Natural killer cell (primary cell): ENCODE measurements around the gene FARS2. TPM values are rescaled to one million over a fixed set of nuclear protein-coding genes. Genes with fewer than 3 reads are reported as not detected.

ENCODE experiments used
- ATAC-seq, 3 donors: fragments of 150-1000 bp in 2 of 3; fragments of 200-7000 bp in 1 of 3; cut with Tn5 transposase; 1 replicate in 1 of 3; 2 replicates in 2 of 3; pipeline ENCODE4 v1.10.0; 2021; ENCODE audit warnings: mild to moderate bottlenecking in 2 of 3, moderate library complexity in 2 of 3
- DNase-seq, 2 donors: peaks; one replicate each; pipeline versions ENCODE4 v3.0.0 to v3.0.0-alpha.2; 2013 to 2021; ENCODE audit warnings: mixed read lengths in 1 of 2
- H3K27ac ChIP-seq: one replicate; pipeline ENCODE4 v1.5.1; 2013; ENCODE audit warnings: mild to moderate bottlenecking, low read length
- H3K27me3 ChIP-seq: one replicate; pipeline ENCODE4 v1.6.1; 2013; ENCODE audit warnings: low read length; ENCODE audit not compliant: control insufficient read depth, insufficient read depth
- H3K36me3 ChIP-seq: one replicate; pipeline ENCODE4 v1.6.1; 2013; ENCODE audit warnings: low read length; ENCODE audit not compliant: control insufficient read depth, insufficient read depth
- H3K4me1 ChIP-seq: one replicate; pipeline ENCODE4 v1.6.1; 2013; ENCODE audit warnings: low read length; ENCODE audit not compliant: control insufficient read depth, insufficient read depth
- H3K4me3 ChIP-seq: one replicate; pipeline ENCODE4 v1.5.1; 2013; ENCODE audit warnings: low read length
- H3K9me3 ChIP-seq: one replicate; pipeline ENCODE4 v1.6.1; 2013; ENCODE audit warnings: low read length; ENCODE audit not compliant: control insufficient read depth, insufficient read depth
- H3K27ac Mint-ChIP-seq, 2 donors: one replicate each; pipeline ENCODE4 v1.8.0; 2022; ENCODE audit warnings: mild to moderate bottlenecking in 2 of 2, mixed read lengths in 2 of 2, moderate library complexity in 1 of 2
- H3K27me3 Mint-ChIP-seq, 2 donors: one replicate each; pipeline ENCODE4 v1.8.0; 2022; ENCODE audit warnings: low read depth in 2 of 2, mixed read lengths in 2 of 2
- H3K36me3 Mint-ChIP-seq: one replicate; pipeline ENCODE4 v1.8.0; 2022; ENCODE audit warnings: mixed read lengths
- H3K4me1 Mint-ChIP-seq, 2 donors: one replicate each; pipeline ENCODE4 v1.8.0; 2022; ENCODE audit warnings: mixed read lengths in 2 of 2
- H3K4me3 Mint-ChIP-seq: one replicate; pipeline ENCODE4 v1.8.0; 2022; ENCODE audit warnings: mild to moderate bottlenecking, moderate library complexity, mixed read lengths
- H3K9me3 Mint-ChIP-seq, 2 donors: one replicate each; pipeline ENCODE4 v1.8.0; 2022; ENCODE audit warnings: mixed read lengths in 2 of 2
- WGBS: methylation state at CpG from one replicate; pipeline ENCODE4 v1.1.7; 2013; ENCODE audit warnings: missing lambda C conversion rate; ENCODE audit not compliant: insufficient coverage; 5-methylcytosine and 5-hydroxymethylcytosine counted together
- intact Hi-C: fragments of 100-400 bp; cut with micrococcal nuclease; formaldehyde crosslinking; loops from one replicate; pipeline ENCODE4 v1.14.2; 2022
- total RNA-seq, 4 donors: library from RNA; stranded (reverse); fragments of 120-200 nt in 1 of 4; gene quantifications; one replicate each; pipeline versions ENCODE4 v1.2.3 to v1.2.4, GENCODE V29; 2013 to 2022
- TF ChIP-seq, protein P1 (sequence below): fragments of 200-600 bp; IDR thresholded peaks from one replicate; pipeline ENCODE4 v1.8.0; 2022; ENCODE audit warnings: antibody characterized with exemption

Gene FARS2
- total RNA-seq, 3 donors from 2014 or later (not counting 1 experiment from before 2014, with no cell fraction given) = 15.3 to 24.8 (median 22.7) TPM

DNA sequence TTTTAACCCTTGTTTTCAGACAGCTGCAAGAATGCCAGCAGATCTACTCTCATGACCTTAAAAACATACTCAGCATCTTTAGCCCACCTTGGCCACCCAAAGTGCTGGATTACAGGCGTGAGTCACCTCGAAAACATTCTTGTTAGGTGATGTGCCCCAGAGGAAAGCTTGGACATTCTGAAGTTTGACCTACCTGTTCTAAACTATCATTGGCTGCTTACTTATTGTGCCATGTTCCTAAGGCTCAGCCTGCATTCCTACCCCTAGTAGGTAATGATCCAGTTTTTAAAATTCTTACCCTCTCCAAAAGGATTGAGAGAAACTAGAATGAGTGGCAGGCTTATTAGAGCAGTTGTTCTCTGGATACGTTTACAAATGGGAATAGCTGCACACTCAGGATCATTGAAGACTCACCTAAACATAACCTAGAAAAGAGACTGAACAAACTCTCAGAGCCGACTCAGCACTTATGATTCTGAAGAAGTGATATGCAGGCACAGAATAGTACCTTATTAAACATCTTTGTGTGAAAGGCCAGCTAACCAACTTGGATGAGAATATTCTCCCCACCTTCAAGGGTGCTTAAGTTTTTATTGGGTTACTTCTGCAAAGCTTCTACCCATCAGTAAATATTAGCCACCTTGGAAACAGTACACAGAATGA is 383.3 kb downstream of the FARS2 start:
- no peaks in the 10 kb centered on the region for H3K27me3 Mint-ChIP-seq
- WGBS = 94% methylated on average over 4 of the region's 4 CpGs
- no peaks in the 10 kb centered on the region for H3K4me1 ChIP-seq
- DNase-seq (no peak), ATAC-seq (no peak)
- H3K36me3 Mint-ChIP-seq = no peaks in the 10 kb centered on the region
- H3K27ac Mint-ChIP-seq = no peak overlapping the region
- no peak overlapping the region for H3K27ac ChIP-seq
- TF ChIP-seq, protein P1, sequence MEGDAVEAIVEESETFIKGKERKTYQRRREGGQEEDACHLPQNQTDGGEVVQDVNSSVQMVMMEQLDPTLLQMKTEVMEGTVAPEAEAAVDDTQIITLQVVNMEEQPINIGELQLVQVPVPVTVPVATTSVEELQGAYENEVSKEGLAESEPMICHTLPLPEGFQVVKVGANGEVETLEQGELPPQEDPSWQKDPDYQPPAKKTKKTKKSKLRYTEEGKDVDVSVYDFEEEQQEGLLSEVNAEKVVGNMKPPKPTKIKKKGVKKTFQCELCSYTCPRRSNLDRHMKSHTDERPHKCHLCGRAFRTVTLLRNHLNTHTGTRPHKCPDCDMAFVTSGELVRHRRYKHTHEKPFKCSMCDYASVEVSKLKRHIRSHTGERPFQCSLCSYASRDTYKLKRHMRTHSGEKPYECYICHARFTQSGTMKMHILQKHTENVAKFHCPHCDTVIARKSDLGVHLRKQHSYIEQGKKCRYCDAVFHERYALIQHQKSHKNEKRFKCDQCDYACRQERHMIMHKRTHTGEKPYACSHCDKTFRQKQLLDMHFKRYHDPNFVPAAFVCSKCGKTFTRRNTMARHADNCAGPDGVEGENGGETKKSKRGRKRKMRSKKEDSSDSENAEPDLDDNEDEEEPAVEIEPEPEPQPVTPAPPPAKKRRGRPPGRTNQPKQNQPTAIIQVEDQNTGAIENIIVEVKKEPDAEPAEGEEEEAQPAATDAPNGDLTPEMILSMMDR = no peak
- no peaks in the 10 kb centered on the region for H3K27me3 ChIP-seq
- no peaks in the 10 kb centered on the region for H3K36me3 ChIP-seq
- no peak overlapping the region for H3K4me3 Mint-ChIP-seq
- H3K4me3 ChIP-seq = no peak overlapping the region
- H3K4me1 Mint-ChIP-seq = no peaks in the 10 kb centered on the region
- H3K9me3 ChIP-seq = peaks cover 11% of the 10 kb centered on the region
- intact Hi-C loops = no loop called here
- peaks cover 2 to 5% of the 10 kb centered on the region in 2 donors for H3K9me3 Mint-ChIP-seq

GRCh38 chr6:5645328-5646290 is 384.3 kb downstream of the FARS2 start:
- H3K4me3 ChIP-seq = no peak overlapping the region
- H3K36me3 Mint-ChIP-seq = no peaks in the 10 kb centered on the region
- WGBS = 96% methylated on average over 12 of the region's 13 CpGs

GRCh38 chr6:5652406-5653137 is 391.3 kb downstream of the FARS2 start:
- DNase-seq = no peak
- no peaks in the 10 kb centered on the region for H3K9me3 ChIP-seq
- Mint-ChIP-seq H3K27me3 (no peaks in the 10 kb centered on the region), H3K4me1 (no peaks in the 10 kb centered on the region), H3K4me3 (no peak overlapping the region), H3K9me3 (no peaks in the 10 kb centered on the region), H3K27ac (no peak overlapping the region), H3K36me3 (no peaks in the 10 kb centered on the region)
- TF ChIP-seq, protein P1 = no peak
- H3K27ac ChIP-seq = no peak overlapping the region
- no peak overlapping the region for H3K4me3 ChIP-seq
- no peaks in the 10 kb centered on the region for H3K27me3 ChIP-seq
- intact Hi-C loops = no loop called here
- no peak for ATAC-seq
- 98% methylated on average over 14 of the region's 17 CpGs for WGBS
- no peaks in the 10 kb centered on the region for H3K36me3 ChIP-seq
- H3K4me1 ChIP-seq = no peaks in the 10 kb centered on the region

More at GRCh38 chr6:5645328-5646290, 384.3 kb downstream of the FARS2 start:
- DNase-seq (no peak), ATAC-seq (no peak)
- peaks cover 2 to 3% of the 10 kb centered on the region in 2 donors for H3K9me3 Mint-ChIP-seq
- intact Hi-C loops = no loop called here
- H3K27ac ChIP-seq = no peak overlapping the region
- H3K27ac Mint-ChIP-seq = no peak overlapping the region
- TF ChIP-seq, protein P1 = no peak
- no peak overlapping the region for H3K4me3 Mint-ChIP-seq
- no peaks in the 10 kb centered on the region for H3K27me3 Mint-ChIP-seq
- H3K4me1 Mint-ChIP-seq = no peaks in the 10 kb centered on the region
- H3K4me1 ChIP-seq = no peaks in the 10 kb centered on the region
- H3K36me3 ChIP-seq = no peaks in the 10 kb centered on the region
- no peaks in the 10 kb centered on the region for H3K27me3 ChIP-seq
- peaks cover 4% of the 10 kb centered on the region for H3K9me3 ChIP-seq
